ENCODE data around the gene DUOX2.

GRCh38 chr15:45121706-45122417, 7.9 kb upstream of the DUOX2 start:
- TF ChIP-seq POLR2A (IDR thresholded peaks at IDR 0.05) (no peak), CTCF (IDR thresholded peaks at IDR 0.05) (no peak)

All from ovary (tissue), 3 donors.